Testis (tissue), 2 donors: Measurements from ENCODE around the gene CXCL3.

ENCODE experiments used
- POLR2A ChIP-seq: fragments of 450-650 bp; IDR thresholded peaks from one replicate; pipeline ENCODE4 v1.6.1; 2017; ENCODE audit warnings: antibody characterized with exemption, mild to moderate bottlenecking, moderate library complexity
- TF ChIP-seq, protein P1 (sequence below), 3 experiments: fragments of 450-650 bp in 2 of 3; fragments of 200-600 bp in 1 of 3; sonication (generic) in 1 of 3; IDR thresholded peaks; one replicate each; pipeline ENCODE4 v1.5.1; 2016 to 2019; ENCODE audit warnings: antibody characterized with exemption in 3 of 3, mild to moderate bottlenecking in 2 of 3, moderate library complexity in 1 of 3

DNA sequence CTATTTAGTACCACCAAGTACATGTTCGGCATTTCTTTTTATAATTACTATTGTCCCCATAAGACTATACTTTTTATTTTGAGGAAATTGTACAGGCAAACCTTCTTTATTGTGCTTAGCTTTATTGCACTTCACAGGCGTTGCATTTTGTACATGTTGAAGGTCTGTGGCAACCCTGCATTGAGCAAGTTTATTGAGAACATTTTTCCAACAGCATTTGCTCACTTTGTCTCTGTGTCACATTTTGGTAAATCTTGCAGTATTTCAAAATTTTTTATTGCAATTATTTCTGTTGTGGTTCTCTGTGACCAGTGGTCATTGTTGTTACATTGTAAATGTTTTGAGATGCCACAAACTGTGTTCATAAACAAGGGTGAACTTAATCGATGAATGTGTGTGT, 29.2 kb downstream of the CXCL3 start:
- TF ChIP-seq, protein P1, sequence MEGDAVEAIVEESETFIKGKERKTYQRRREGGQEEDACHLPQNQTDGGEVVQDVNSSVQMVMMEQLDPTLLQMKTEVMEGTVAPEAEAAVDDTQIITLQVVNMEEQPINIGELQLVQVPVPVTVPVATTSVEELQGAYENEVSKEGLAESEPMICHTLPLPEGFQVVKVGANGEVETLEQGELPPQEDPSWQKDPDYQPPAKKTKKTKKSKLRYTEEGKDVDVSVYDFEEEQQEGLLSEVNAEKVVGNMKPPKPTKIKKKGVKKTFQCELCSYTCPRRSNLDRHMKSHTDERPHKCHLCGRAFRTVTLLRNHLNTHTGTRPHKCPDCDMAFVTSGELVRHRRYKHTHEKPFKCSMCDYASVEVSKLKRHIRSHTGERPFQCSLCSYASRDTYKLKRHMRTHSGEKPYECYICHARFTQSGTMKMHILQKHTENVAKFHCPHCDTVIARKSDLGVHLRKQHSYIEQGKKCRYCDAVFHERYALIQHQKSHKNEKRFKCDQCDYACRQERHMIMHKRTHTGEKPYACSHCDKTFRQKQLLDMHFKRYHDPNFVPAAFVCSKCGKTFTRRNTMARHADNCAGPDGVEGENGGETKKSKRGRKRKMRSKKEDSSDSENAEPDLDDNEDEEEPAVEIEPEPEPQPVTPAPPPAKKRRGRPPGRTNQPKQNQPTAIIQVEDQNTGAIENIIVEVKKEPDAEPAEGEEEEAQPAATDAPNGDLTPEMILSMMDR (IDR thresholded peaks at IDR 0.05): no peak
- TF ChIP-seq POLR2A: no peak
